D721Med (cell line): ENCODE measurements around the gene SCYGR1.
"Not testable (repeated sequence)": the region's sequence is repeated elsewhere in the genome, so short reads cannot be mapped to it uniquely, and the experiment has no call there.

Experiments
- DNase-seq: peaks from one replicate; pipeline ENCODE4 v3.0.0; 2011; ENCODE audit warnings: low spot score; ENCODE audit not compliant: insufficient read length
- FAIRE-seq: peaks from 2 replicates; lab custom pipeline; 2011; peaks lifted over from hg19 to GRCh38; lab: Jason Lieb, UNC
- TF ChIP-seq, protein P1 (sequence below): IDR thresholded peaks from 2 replicates; pipeline ENCODE4 v1.5.1; 2012; ENCODE audit warnings: mild to moderate bottlenecking, control low read depth; ENCODE audit not compliant: insufficient read depth; ENCODE audit errors: missing control alignments

SCYGR1 gene

DNA sequence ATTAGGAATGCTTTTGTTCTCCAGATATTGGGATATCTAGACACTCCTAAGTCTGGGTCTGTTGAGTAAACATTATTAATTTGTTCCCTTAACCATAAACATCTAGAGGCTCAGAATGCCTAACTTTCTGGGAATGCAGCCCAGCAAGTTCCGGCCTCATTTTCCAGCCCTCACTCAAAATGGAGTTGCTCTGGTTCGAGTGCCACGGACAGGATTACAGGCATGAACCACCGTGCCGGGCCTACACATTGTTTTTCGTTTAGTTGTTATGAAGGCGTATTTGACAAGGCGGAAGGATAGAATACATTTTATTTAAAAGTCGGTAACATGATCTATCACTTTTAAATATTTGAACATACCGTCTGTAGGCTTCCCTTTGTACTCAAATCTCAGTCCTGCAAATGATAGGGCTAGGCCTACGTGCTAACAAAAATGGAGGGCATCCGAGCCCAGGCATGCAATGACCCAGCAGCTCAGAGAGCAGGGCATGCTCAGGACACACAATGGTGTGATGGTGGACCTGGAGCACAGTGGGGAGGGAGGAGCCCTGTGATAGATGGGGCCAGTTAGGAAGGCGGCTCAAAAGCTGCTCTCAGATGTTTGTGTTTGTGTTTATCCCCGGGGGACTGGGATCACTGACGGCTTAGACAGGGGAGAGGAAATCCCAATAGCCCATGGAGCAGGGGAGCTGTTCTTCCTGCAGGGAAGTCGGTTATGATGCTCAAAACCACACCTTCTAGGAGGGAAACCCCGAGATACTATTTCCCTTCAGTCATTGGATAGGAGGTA, 2.9 kb upstream of the SCYGR1 start:
- TF ChIP-seq, protein P1, sequence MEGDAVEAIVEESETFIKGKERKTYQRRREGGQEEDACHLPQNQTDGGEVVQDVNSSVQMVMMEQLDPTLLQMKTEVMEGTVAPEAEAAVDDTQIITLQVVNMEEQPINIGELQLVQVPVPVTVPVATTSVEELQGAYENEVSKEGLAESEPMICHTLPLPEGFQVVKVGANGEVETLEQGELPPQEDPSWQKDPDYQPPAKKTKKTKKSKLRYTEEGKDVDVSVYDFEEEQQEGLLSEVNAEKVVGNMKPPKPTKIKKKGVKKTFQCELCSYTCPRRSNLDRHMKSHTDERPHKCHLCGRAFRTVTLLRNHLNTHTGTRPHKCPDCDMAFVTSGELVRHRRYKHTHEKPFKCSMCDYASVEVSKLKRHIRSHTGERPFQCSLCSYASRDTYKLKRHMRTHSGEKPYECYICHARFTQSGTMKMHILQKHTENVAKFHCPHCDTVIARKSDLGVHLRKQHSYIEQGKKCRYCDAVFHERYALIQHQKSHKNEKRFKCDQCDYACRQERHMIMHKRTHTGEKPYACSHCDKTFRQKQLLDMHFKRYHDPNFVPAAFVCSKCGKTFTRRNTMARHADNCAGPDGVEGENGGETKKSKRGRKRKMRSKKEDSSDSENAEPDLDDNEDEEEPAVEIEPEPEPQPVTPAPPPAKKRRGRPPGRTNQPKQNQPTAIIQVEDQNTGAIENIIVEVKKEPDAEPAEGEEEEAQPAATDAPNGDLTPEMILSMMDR: no peak
- FAIRE-seq: no peak
- no peak for DNase-seq

DNA sequence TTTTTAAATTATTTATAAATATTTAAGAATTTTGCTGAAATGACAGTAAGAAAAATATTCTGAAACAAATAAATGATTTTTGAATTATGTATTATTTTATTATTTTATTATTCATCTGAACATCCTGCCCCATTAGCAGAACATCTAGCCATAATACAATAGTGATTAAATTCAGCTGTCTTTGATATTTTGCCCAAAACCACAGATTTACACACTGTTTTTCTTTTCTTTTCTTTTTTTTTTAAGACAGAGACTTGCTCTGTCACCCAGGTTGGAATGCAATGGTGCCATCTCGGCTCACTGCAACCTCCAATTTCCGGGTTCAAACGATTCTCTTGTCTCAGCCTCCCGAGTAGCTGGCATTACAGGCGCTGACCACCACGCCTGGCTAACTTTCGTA, 1.9 kb upstream of the SCYGR1 start:
- no peak for DNase-seq
- TF ChIP-seq, protein P1: no peak
- no peak for FAIRE-seq

GRCh38 chr2:227389231-227389630, 1.5 kb upstream of the SCYGR1 start:
- DNase-seq (no peak), FAIRE-seq (no peak)
- TF ChIP-seq, protein P1: no peak

DNA sequence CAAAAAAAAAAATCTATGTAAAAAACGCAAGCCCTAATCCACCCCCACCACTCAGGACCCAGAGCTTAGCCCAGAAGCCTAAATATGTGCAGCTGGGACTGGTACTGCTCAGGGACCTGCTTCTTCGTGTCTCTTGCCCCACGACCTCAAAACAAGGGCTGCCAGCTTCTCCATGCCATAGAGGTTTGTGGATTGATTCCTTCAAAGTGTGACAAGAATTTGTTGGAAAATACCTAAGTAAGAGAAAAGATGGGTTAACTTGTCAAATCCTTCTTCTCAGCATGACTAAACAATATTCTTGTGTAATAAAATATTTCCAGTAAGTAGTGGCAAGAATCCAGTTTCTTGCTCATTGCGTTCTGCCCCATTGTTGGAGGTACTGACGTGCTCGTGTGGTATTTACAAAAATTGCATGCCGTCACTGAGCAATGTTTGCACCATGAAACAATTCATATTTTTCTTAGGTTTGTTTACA, 825 bp upstream of the SCYGR1 start:
- TF ChIP-seq, protein P1: no peak
- DNase-seq (no peak), FAIRE-seq (no peak)

- no peak for FAIRE-seq
- TF ChIP-seq, protein P1: no peak
- DNase-seq: no peak
Measured at GRCh38 chr2:227386630-227387029, 1.1 kb downstream of the SCYGR1 start.

DNA sequence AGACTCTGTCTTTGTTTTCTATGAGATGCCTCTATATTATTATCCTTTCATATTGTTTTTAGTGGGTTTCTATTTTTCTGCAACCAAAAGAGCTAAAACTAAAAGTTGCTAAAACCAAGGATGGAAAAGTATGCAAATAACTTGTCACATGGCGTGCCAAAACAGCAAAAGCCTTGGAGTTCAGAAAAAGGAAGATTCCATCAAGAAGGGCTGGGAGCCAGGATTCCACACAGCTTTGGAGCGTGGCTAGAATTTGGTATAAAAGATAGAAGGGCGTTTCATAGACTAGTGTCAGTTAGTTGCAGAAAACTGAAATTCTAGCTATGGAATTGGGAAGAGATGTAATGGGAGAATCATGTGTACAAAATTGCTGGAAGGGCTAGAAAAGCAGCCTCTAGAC, 4.1 kb downstream of the SCYGR1 start:
- DNase-seq: no peak
- no peak for FAIRE-seq
- TF ChIP-seq, protein P1: no peak

DNA sequence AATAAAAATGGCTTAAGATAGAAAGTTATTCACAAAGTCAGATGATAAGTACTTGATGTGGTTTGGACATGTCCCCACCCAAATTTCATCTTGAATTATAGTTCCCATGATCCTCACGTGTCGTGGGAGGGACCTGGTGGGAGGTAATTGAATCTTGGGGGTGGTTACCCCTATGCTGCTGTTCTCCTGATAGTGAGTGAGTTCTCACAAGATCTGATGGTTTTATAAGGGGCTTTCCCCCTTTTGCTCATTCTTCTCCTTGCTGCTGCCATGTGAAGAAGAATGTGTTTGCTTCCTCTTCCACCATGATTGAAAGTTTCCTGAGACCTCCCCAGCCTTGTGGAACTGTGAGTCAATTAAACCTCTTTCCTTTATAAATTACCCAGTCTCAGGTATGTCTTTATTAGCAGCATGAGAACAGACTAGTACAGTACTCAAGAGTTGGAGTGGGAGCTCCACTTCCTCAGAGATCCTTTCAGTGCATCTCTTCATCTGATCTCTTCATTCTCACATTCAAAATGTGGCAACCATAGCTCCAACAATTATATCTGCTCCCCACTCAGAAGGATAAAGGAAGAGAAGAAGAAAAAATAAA, 5.4 kb downstream of the SCYGR1 start:
- FAIRE-seq, DNase-seq: not testable (repeated sequence)
